GM21825 (cell line): Measurements from ENCODE around the gene LFNG.
A peak's percentile ranks its signal among the peaks of the same experiment; 100 is the strongest.

Source experiments
- ATAC-seq: cut with Tn5 transposase; IDR thresholded peaks from one replicate; pipeline ENCODE4 v1.9.1; 2021; ENCODE audit warnings: mild to moderate bottlenecking, moderate library complexity; ENCODE audit not compliant: unreplicated experiment

Gene LFNG, protein sequence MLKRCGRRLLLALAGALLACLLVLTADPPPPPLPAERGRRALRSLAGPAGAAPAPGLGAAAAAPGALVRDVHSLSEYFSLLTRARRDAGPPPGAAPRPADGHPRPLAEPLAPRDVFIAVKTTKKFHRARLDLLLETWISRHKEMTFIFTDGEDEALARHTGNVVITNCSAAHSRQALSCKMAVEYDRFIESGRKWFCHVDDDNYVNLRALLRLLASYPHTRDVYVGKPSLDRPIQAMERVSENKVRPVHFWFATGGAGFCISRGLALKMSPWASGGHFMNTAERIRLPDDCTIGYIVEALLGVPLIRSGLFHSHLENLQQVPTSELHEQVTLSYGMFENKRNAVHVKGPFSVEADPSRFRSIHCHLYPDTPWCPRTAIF

DNA sequence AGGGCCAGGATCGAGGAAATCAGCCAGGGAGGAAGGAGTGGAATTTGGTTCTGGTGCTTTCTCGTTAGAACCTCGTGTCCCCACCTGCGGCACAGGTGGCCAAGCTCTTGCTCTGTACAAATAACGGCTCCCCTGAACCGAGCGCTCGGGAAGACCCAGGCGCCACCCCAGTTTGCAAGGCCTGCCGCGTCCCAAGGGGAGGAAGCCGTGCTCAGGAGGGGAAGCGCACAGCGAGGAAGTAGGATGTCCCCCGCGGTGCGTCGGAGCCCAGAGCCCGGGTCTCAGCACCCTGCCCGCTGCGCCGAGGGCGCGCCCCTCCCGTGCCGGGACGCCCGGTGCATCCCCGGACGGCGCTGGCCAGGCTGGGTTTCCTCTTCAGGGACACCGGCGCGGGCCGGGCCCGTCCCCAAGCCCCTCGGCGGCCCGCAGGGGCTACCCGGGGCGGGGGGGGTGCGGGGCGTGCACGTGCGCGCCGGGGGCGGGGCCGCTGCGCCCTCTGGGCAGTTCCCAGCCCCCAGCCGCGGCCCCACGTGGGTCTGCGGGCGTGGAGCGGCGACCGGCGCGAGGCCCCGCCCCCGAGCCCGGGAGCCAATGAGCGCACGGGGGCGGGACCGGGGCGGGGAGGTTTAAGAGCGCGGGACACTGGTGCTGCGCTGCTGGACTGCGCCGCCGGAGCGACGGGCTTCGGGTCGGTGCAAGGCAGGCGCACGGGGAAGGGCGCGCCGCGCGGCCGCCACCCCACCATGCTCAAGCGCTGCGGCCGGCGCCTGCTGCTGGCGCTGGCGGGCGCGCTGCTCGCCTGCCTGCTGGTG lies at the start of gene LFNG:
Gene LFNG (plus strand): TSS at position 656 of the 812 bp plus-strand sequence. CDS start 88 bp downstream, at position 744.
- ATAC-seq: peak; percentile 69

DNA sequence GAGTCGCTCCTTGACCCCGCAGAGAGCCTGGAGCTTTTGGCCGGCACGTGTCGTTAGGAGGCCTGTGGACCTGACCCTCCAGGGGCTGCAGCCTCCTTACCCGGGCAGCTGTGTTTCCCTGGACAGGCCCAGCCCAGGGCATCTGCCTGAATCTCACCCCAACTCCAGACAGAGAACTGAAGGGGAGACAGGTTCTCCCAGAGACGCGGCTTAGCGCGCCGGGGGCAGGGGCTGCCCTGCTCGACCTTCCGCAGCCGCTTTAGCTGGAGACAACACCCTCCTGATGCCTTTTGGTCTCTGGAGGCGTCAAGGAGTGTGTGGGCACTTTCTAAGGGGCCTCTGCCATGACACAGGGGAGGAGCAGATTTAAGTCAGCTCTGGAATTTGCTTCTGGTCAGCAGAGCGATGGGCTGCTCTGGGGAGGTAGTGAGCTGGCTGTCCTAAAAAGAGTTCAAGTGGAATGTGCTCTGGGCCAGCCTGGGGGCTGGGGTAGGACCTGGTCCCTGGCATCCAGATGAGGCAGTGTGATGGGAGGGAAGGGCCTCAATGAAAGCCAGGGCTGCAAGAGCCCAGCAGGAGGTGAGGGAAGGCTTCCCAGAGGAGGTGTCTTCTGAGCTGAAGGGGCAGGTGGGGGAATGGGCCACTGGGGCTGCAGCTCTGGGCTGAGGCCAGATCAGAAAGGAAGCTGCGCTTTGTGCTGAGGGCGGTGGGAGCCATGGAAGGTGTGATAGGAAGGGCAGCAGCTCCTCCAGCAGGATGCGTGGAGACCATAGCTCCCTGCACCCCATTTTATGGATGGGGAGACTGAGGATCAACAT lies 49.2 kb upstream of the LFNG start:
- ATAC-seq: no peak

DNA sequence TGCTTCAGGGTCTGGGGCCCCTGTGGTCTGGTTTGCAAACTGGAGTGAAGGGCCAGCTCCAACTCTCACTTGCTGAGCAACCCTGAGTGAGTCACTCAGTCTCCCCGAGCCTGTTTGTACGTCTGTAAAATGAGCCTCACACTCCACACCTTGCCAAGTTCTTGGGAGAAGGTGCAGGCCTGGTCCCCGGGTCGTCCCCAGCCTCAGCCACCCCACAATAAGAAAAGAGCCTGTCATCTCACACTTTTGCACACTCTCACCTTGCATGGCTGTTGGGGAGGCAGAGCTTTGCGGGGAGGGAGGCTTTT lies 48.6 kb upstream of the LFNG start:
- ATAC-seq: no peak

DNA sequence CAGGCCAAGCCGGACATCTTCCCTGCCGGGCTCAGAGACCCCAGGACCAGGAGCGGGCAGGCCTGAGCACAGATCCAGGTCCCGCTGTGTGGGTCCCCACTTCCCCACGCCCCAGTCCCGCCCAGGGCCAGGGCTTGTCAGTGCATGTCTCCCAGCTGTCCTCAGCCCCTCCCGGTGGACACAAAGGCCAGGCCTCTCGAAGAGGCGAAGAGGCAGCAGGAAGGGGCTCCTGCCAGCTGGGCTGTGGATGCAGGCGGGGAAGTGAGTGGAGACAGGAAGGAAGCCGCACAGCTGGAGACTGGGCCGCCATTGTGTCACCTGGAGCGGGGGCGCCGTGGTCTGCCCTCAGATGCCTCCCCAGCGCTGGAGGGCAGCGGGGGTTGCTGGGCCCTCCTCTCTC lies 48.2 kb upstream of the LFNG start:
- ATAC-seq: no peak

DNA sequence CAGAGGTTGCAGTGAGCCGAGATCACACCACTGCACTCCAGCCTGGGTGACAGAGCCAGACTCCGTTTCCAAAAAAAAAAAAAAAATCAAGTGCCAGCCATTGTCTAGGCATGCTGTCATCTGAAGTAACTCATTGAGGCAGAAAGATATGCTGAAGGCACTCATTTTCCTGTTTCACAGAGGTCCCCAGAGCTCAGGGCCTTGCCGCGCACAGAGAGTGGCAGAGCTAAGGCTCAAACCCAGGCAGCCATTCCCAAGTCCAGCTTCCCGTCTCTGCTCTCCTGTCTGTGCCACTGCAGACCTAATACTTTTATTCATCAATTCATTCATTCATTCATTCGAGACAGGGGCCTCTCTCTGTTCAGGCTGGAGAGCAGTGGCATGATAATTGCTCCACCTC lies 46.8 kb upstream of the LFNG start:
- no peak for ATAC-seq

DNA sequence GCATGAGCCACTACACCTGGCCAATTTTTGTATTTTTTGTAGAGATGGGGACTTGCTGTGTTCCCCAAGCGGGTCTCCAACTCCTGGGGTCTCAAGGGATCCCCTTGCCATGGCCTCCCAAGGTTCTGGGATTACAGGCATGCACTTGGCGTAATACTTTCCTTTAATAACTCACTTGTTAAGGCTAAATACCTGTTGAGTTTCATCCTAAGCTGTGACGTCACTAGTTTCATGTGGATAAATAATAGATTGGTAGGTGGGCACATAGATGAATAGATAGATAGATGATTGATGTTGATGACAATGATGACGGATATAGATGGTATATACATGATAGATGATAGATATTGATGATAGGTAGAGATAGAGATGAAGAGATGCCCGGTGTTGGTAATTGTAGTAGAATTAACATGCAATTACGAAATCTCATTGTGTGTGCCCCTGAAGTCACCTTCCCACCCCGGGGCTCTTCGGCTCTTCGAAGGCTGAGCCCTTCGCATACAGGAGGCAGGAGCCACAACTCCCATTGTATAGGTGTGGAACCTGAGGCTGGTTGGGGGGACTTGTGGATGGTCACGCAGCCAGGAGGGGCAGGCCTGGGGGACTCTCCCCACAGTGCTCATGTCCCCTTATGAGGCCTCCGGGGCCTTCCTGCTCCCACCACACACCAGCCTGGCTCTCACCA lies 45.9 kb upstream of the LFNG start:
- ATAC-seq: no peak

DNA sequence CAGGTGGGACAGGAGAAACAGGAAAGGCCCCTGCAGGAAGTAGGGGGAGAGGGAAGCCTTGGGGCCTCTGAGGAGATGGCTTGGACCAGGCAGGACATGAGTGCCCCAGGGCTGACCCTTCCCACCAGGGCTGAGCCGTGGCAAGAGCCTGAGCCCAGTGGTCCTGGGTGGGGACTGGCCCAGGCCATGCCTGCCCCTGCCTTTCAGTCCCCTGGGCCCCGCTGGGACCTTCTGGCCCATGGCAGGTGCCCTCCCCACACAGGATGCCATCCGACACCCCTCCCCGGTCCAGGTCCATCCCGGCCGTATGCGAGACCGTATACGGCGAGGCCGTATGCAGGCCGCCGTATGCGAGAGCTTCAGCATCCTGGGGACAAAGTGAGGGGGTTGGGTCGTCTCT lies 45.4 kb upstream of the LFNG start:
- no peak for ATAC-seq

DNA sequence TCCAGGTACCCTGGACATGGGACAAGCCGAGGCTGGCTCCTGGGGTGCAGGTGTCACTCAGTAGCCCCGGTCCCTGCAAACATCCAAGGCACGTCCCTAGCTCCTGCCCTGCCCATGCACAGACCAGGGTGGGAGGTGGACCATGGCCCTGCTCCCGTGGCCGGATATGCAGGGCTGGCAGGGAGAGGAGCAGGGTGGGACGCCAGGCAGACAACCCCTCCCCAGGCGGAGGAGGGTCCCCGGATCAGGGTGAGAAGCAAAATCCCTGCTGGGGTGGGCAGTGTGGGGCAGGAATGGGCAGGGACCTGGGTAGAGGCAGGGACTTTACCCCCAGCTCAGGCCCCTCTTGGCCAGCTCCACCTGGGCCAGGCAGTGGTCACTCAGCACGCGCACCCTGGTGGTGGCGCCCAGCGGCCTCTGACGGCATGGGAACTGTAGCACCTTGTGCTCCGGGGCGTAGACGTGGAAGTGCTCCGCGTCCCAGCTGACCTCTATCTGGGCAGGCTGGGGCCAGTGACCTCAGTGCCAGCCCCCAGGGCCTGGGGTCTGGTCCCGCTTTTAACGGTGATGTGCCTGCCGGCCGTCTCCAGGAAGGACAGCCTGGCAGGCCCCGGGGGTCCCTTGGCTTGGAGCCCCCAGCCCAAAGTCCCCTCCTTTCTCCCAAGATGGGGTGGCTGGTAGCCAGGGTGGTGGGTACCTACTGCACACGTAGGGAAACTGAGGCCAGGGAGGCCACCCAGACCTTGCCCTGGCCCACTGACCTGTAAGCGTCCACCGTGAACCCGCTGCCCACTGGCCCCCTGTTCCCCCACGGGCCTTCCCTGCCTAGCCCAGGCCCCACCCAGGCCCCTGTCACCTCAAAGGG lies 44.5 kb upstream of the LFNG start:
- no peak for ATAC-seq

DNA sequence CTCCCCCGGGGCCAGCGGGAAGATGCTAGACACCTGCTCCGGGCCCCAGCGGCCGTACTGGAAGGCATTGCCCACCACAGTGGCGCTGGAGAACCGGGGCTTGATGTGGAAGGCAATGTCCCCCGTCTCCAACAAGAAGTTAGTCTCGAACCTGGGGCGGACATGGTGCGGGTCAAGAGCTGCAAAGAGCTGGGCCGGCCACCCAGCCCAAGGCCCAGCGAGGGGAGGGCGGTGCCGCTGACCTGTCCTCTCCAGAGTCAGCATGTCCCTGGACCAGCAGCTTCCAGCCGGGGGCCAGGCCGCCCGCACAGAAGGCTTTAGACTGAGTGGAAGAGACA lies 43.9 kb upstream of the LFNG start:
- ATAC-seq: no peak

DNA sequence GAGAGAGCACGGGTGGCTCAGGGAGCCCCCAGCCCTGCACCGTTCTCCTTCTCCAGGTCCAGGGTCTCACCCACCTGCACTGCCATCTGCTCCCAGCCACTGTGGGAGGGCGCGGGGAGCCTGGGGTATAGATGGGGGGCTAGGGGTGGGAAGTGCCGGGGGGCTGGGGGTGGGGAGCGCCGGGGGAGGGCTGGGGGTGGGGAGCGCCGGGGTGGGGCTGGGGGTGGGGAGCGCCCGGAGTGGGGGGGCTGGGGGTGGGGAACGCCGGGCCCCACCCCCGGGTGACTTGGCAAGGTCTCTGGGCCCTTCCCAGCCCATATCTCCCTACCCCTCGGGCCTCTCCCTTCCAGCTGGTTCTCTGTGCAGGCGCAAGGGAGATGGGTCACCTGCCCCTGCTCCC lies 43.3 kb upstream of the LFNG start, which contains the start of gene GRIFIN:
Gene GRIFIN (minus strand): TSS at position 101 of the 400 bp plus-strand sequence. CDS start 15 bp downstream, at position 86.
- ATAC-seq: no peak

DNA sequence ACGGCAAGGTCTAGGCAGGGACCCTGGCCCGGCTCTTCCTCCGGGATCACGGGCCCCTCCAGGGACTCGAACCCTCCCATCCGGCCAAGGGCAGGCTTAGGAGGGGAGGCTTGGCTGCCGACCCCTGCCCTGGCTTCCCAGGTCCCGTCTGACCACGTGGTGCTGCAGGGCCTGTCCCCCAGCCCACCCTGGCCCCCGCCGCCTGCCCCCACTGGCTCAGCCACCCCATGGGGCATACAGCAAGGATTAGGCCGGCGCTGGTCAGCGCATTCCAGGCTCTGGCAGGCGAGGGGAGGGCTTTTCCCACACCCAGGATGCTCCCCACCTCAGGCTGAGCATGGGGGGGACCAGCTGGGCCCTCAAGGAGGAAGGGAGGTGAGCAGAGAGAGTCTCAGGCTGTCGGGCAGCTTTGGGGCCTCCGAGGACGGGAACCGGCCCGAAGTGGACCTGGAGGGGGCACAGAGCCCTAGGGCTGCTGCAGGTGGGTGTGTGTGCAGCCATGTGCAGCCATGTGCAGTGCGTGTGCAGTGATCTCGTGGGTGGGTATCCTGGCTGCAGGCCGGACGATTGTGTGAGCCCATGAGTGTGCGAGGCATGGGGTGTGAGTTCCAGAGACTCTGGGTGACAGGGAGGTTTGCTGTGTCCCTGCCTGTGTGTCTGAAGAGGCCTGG lies 42.7 kb upstream of the LFNG start:
- no peak for ATAC-seq

DNA sequence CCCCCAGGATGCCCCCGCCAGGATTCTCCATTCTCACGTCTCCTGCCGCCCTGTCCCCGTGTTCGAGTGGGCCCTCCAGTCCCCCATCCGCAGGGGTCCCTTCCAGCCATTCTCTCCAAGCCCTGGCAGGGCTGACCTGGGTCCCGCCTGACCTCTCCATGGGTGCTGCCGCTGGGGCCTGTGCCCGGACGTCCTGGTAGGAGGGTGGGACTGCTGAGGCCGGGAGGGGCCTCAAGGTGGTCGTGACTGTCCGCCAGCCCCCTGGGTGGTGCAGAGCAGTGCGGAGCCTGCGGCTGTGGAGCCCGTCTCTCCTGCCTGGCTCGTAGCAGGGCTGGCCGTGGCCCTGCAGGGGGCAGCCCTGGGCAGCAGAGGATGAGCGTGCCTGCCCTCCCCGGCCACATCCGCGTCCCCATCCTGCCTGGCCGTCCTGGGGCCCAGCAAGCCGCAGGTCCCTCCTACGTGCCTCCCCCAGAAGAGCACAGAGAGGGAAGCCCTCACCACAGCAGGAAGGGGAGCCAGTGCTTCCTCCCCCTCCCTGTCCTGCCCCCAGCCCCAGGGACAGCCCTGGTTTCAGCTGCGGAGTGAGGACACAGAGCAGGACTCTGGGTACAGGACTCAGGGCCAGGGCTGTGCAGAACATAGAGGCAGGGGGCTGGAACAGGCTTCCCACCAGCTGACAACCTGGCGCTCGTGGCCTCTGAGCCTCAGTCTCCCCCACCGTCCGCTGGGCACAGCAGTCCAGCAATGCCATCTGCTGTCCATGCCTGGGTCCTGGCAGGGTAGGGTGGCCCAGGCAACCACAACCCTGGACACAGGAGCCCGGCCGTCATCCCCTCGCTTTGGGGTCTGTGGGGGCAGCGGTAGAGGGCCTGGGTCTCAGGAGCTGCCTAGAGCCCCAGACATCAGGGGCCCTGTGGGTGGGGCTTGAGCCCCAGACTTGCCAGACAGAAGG lies 41.9 kb upstream of the LFNG start:
- peak; percentile 61 for ATAC-seq

DNA sequence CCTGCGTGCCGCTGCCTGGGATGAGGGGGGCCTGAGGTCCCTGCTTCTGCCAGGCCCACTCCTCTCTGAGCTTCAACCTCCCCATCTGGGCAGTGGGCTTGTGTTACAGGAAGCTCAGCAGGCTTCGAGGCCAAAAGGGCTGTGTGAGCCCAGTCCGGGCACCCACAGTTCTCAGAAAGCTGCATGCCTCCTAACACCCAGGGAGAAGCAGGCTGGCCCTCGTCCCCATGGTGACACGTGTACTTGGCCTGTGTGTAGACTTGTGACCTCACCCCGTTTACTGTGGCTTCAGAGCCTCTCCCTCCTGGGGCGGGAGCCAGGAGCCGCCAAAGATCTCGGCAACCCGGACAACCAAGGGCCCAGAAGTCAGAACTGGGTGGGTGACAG lies 41.2 kb upstream of the LFNG start:
- ATAC-seq: no peak

DNA sequence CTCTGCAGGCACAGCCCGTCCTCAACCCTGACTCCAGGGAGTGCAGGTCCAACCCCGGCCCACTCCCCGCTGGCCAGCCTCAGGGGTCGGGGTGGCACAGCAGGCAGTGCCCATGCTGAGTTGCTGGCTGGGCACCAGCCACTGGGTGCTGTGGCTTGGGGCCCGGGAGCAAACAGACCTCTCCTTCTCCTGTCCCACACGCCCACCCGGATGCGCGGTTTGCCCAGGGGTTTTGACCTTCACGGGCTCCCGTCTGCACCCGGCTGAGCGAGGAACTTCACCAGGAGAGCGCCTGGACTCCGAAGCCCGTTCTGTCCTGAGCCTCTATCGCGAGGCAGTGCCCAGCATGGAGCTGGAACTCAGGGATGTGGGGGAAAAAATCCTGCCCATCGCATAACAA lies 40.8 kb upstream of the LFNG start:
- no peak for ATAC-seq

DNA sequence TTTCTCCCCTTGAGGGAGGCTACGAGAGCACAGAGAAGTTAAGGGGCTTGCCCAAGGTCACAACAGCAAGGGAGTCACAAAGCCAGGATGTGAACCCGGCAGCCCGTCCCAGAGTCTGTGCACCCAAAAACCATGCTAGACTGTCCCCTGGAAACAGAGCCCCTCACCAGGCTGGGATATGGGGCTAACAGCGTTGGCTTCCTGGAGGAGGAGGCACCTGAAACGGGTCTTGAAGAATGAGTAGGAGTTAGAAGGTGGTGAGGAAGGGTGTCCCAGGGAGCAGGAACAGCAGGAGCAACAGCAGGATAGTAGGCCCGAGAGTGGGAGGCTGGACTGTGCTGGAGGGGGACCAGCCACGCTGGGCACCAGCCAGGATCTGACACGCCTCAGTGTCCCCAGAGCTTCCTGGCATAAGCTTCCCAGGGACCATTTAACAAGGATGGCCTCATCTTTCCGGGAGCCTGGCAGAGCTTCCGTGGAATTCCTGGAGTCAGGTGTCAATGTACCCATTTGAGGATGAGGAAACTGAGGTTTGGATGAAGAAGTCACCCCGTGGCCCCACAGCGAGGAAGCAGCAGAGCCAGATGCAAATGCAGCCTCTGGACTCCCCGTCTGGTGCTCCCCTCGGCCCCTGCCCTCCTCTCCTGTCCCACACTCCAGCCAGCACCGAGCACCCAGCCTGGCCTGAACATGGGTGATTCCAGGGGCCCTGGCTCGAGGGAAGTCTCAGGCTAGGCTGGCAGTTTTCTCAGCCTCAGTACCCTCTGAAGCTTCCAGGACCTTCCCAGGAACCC lies 40.1 kb upstream of the LFNG start:
- no peak for ATAC-seq

DNA sequence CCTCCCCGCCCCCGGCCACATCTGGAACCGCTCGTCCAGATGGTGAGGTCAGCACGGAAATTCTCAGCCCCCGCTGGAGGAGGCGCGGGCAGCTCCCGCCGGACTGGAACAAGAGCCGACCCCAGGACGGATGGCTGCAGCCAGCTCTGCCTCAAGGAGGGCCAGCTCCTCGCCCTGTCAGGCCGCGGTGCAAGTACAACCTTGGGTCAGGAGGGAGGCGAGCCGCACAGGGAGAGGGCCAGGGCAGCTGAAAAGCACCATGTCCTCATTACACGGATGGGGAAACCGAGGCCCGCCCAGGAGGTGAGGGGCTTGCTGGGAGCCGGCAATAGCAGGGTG lies 39.5 kb upstream of the LFNG start:
- ATAC-seq: no peak

DNA sequence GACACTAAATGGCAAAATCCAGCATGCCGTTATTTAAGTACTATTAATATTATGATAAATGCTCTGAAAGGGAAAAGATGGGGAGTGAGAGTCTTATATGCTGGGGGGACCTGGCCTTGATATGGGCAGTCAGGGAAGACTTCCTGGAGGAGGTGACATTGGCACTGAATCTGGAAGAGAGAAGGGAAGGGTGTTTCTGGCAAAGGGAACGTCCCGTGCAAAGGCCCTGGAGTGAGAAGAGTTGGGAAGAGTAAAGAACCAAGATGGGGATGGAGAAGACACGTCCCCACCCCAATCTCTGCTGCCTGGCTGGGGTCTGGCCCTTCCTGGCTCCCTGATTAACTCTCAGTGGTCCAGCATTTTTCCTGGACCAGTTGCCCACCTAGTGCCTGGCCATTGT lies 38.4 kb upstream of the LFNG start:
- ATAC-seq: no peak
